Liver (tissue), 10 donors: Measurements from ENCODE around the gene CSF3R. TPM values are rescaled to one million over a fixed set of nuclear protein-coding genes. Genes with fewer than 3 reads are reported as not detected.

Experiments
- DNase-seq: peaks from one replicate; pipeline ENCODE4 v3.0.0-alpha.2; 2017; ENCODE audit warnings: low spot score
- H3K27ac ChIP-seq, 2 donors: one replicate each; pipeline ENCODE4 v1.7.0; 2013; ENCODE audit warnings: inconsistent platforms in 2 of 2, low read length in 2 of 2, control low read depth in 1 of 2, low read depth in 1 of 2, mild to moderate bottlenecking in 1 of 2
- H3K27me3 ChIP-seq, 4 donors: one replicate each; pipeline versions ENCODE4 v1.6.1 to v1.7.0; 2013; ENCODE audit warnings: low read length in 3 of 4, inconsistent platforms in 1 of 4, mild to moderate bottlenecking in 1 of 4, moderate library complexity in 1 of 4; ENCODE audit not compliant: control insufficient read depth in 4 of 4, insufficient read depth in 4 of 4
- H3K36me3 ChIP-seq, 4 donors: one replicate each; pipeline versions ENCODE4 v1.6.1 to v1.7.0; 2013; ENCODE audit warnings: low read length in 3 of 4, mild to moderate bottlenecking in 3 of 4, low read depth in 1 of 4, moderate library complexity in 1 of 4; ENCODE audit not compliant: control insufficient read depth in 4 of 4, insufficient read depth in 3 of 4
- H3K4me1 ChIP-seq, 4 donors: one replicate each; pipeline versions ENCODE4 v1.6.1 to v1.7.0; 2013; ENCODE audit warnings: low read length in 3 of 4, mild to moderate bottlenecking in 3 of 4, moderate library complexity in 1 of 4; ENCODE audit not compliant: control insufficient read depth in 4 of 4, insufficient read depth in 4 of 4
- H3K4me3 ChIP-seq, 3 donors: one replicate each; pipeline versions ENCODE4 v1.6.1 to v1.7.0; 2013; ENCODE audit warnings: low read length in 3 of 3, control low read depth in 1 of 3, low read depth in 1 of 3, mild to moderate bottlenecking in 1 of 3
- H3K9ac ChIP-seq, 2 donors: one replicate each; pipeline ENCODE4 v1.7.0; 2013; ENCODE audit warnings: low read length in 2 of 2, mild to moderate bottlenecking in 2 of 2, moderate library complexity in 2 of 2, control low read depth in 1 of 2, low read depth in 1 of 2
- H3K9me3 ChIP-seq, 4 donors: one replicate each; pipeline versions ENCODE4 v1.6.1 to v1.7.0; 2013; ENCODE audit warnings: low read length in 3 of 4; ENCODE audit not compliant: control insufficient read depth in 4 of 4
- EGR1 ChIP-seq, 2 donors: IDR thresholded peaks; 2 replicates each; pipeline ENCODE4 v1.6.1; 2016 to 2018; ENCODE audit warnings: antibody characterized with exemption in 2 of 2, low read depth in 2 of 2
- FOXA1 ChIP-seq: IDR thresholded peaks from 2 replicates; pipeline ENCODE4 v1.6.1; 2016; ENCODE audit warnings: antibody characterized with exemption
- FOXA2 ChIP-seq: IDR thresholded peaks from 2 replicates; pipeline ENCODE4 v1.6.1; 2016; ENCODE audit warnings: antibody characterized with exemption
- GABPA ChIP-seq, 2 donors: IDR thresholded peaks in 1 of 2; conservative IDR thresholded peaks in 1 of 2; 2 replicates each; pipeline ENCODE4 v1.6.1; 2016; ENCODE audit warnings: antibody characterized with exemption in 2 of 2, mild to moderate bottlenecking in 1 of 2, moderate library complexity in 1 of 2
- HNF4A ChIP-seq, 2 donors: conservative IDR thresholded peaks; 2 replicates each; pipeline ENCODE4 v1.6.1; 2016; ENCODE audit warnings: antibody characterized with exemption in 2 of 2, mild to moderate bottlenecking in 2 of 2
- HNF4G ChIP-seq: IDR thresholded peaks from 2 replicates; pipeline ENCODE4 v1.6.1; 2016; ENCODE audit warnings: antibody characterized with exemption
- JUND ChIP-seq, 2 donors: IDR thresholded peaks; 2 replicates each; pipeline ENCODE4 v1.6.1; 2016; ENCODE audit warnings: antibody characterized with exemption in 2 of 2
- MAX ChIP-seq: IDR thresholded peaks from 2 replicates; pipeline ENCODE4 v1.6.1; 2016; ENCODE audit warnings: antibody characterized with exemption
- NR2F2 ChIP-seq: IDR thresholded peaks from 2 replicates; pipeline ENCODE4 v1.6.1; 2016; ENCODE audit warnings: antibody characterized with exemption
- RAD21 ChIP-seq, 2 donors: IDR thresholded peaks; 2 replicates each; pipeline ENCODE4 v1.6.1; 2016; ENCODE audit warnings: antibody characterized with exemption in 2 of 2, mild to moderate bottlenecking in 2 of 2
- REST ChIP-seq: IDR thresholded peaks from 2 replicates; pipeline ENCODE4 v1.6.1; 2016; ENCODE audit warnings: antibody characterized with exemption, mild to moderate bottlenecking
- RXRA ChIP-seq, 2 donors: IDR thresholded peaks; 2 replicates each; pipeline ENCODE4 v1.6.1; 2017 to 2018; ENCODE audit warnings: antibody characterized with exemption in 2 of 2, mild to moderate bottlenecking in 1 of 2
- SP1 ChIP-seq: IDR thresholded peaks from 2 replicates; pipeline ENCODE4 v1.6.1; 2018; ENCODE audit warnings: antibody characterized with exemption, mild to moderate bottlenecking
- TAF1 ChIP-seq: conservative IDR thresholded peaks from 2 replicates; pipeline ENCODE4 v1.6.1; 2016; ENCODE audit warnings: antibody characterized with exemption, mild to moderate bottlenecking
- YY1 ChIP-seq: IDR thresholded peaks from 2 replicates; pipeline ENCODE4 v1.6.1; 2016; ENCODE audit warnings: antibody characterized with exemption, mild to moderate bottlenecking
- ZBTB33 ChIP-seq: IDR thresholded peaks from 2 replicates; pipeline ENCODE4 v1.6.1; 2016; ENCODE audit warnings: antibody characterized with exemption
- WGBS: extraction: QIAGEN DNeasy Blood & Tissue Kit; methylation state at CpG from one replicate; pipeline ENCODE4 v1.1.7; 2013; 5-methylcytosine and 5-hydroxymethylcytosine counted together
- polyA plus RNA-seq, 2 donors: library from polyadenylated mRNA; stranded (reverse) in 1 of 2; unstranded in 1 of 2; fragments of 200-250 nt in 1 of 2; fragments of >200 nt in 1 of 2; fragmentation: Nextera tagmentation in 1 of 2; extraction: Ambion mirVana in 1 of 2; gene quantifications; one replicate each; pipeline versions ENCODE4 v1.2.1 to v1.2.3, GENCODE V29; 2013 to 2015
- small RNA-seq: library from RNA; depleted of rRNA; stranded (forward); fragments of <200 nt; gene quantifications from one replicate; pipeline ENCODE3, GENCODE V24; 2014
- total RNA-seq, 2 donors: library from RNA; depleted of rRNA; stranded (reverse); fragments of >200 nt; gene quantifications; one replicate each; pipeline ENCODE4 v1.2.3, GENCODE V29; 2014
- TF ChIP-seq, protein P1 (sequence below): IDR thresholded peaks from 2 replicates; pipeline ENCODE4 v1.6.1; 2016; ENCODE audit warnings: antibody characterized with exemption
- donor health status: healthy.
- donor health status: healthy.
- donor health status: healthy.
- donor health status: healthy.
- donor health status: healthy.

Gene CSF3R
- total and polyA plus RNA-seq, 4 donors: 6.7 to 81.3 (median 15.9) TPM

DNA sequence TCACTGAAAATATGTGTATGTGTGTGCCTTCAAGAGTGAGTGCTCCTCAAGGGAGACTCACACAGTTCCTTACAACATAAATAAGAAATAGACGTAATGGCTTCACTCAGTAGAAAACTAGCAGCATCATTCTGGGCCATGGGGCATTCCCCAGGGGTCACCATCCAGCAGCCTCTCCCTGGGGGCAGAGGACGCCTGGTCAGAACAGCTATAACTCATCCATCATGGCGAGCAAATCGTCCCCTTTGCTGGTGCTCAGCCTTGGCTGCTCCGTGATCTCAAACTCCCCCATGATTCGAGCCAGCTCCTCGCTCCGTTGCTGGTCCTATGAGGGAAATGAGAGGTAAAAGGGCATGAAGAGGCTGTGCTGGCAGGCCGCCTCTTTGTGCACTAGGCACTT is 64.8 kb downstream of the CSF3R start:
- Histone ChIP-seq H3K9ac (no peak overlapping the region), H3K4me3 (no peak overlapping the region), H3K36me3 (peaks cover 0 to 2% (median under 1%) of the 10 kb centered on the region in 4 donors), H3K27ac (no peak overlapping the region), H3K9me3 (no peaks in the 10 kb centered on the region), H3K4me1 (peaks cover 0 to 4% (median 2%) of the 10 kb centered on the region in 4 donors), H3K27me3 (no peaks in the 10 kb centered on the region)
- DNase-seq: no peak
- 93% methylated on average over 9 of the region's 9 CpGs for WGBS
- TF ChIP-seq MAX: no peak
- no peak for TF ChIP-seq ZBTB33
- no peak for TF ChIP-seq FOXA2
- no peak for TF ChIP-seq RAD21 (IDR thresholded peaks at IDR 0.05)
- no peak for TF ChIP-seq HNF4G
- no peak for TF ChIP-seq NR2F2
- TF ChIP-seq RXRA (IDR thresholded peaks at IDR 0.05): no peak
- TF ChIP-seq, protein P1, sequence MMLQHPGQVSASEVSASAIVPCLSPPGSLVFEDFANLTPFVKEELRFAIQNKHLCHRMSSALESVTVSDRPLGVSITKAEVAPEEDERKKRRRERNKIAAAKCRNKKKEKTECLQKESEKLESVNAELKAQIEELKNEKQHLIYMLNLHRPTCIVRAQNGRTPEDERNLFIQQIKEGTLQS: no peak
- no peak for TF ChIP-seq YY1
- TF ChIP-seq HNF4A (conservative IDR thresholded peaks at IDR 0.05): no peak
- no peak for TF ChIP-seq TAF1
- no peak for TF ChIP-seq FOXA1
- no peak for TF ChIP-seq SP1
- TF ChIP-seq EGR1 (IDR thresholded peaks at IDR 0.05; ENCODE audit: low read depth in 2 of 2): no peak
- TF ChIP-seq REST: no peak
- no peak for TF ChIP-seq GABPA (IDR thresholded peaks at IDR 0.05 in 1 of 2, conservative IDR thresholded peaks at IDR 0.05 in 1 of 2)
- TF ChIP-seq JUND (IDR thresholded peaks at IDR 0.05): no peak

Small RNA genes lying within 50 kb of the gene (small RNA-seq; reads per million reads assigned to genes)
- gene SNORA63C: 0.22 reads per million, percentile 7 among the genes with 10 or more reads in this experiment

Other genes starting within 250 kb of the CSF3R start
- gene SH3D21, start 176.5 kb downstream of the CSF3R start, total RNA-seq: 1 to 10 TPM in 1 of 2 donors, under 1 TPM in 1; 0.47 to 1.0 TPM
- gene SH3D21, start 176.5 kb downstream of the CSF3R start, polyA plus RNA-seq: under 1 TPM; 0.29 to 0.36 TPM
- gene EVA1B, start 159.3 kb downstream of the CSF3R start, total RNA-seq: 10 to 100 TPM in 1 of 2 donors, 1 to 10 TPM in 1; 5.6 to 22.7 TPM
- 10 to 100 TPM in 1 of 2 donors, 1 to 10 TPM in 1; 3.3 to 11.2 TPM for gene EVA1B, start 159.3 kb downstream of the CSF3R start, polyA plus RNA-seq
- 10 to 100 TPM; 21.6 to 22.3 TPM for gene STK40, start 97.0 kb downstream of the CSF3R start, total RNA-seq
- 10 to 100 TPM; 13.0 to 26.8 TPM for gene STK40, start 97.0 kb downstream of the CSF3R start, polyA plus RNA-seq
- gene LSM10, start 85.0 kb downstream of the CSF3R start, total RNA-seq: 1 to 10 TPM; 6.2 to 8.0 TPM
- 10 to 100 TPM; 40.2 to 45.2 TPM for gene LSM10, start 85.0 kb downstream of the CSF3R start, polyA plus RNA-seq
- 1 to 10 TPM; 1.5 to 1.7 TPM for gene OSCP1, start 32.5 kb downstream of the CSF3R start, total RNA-seq
- gene OSCP1, start 32.5 kb downstream of the CSF3R start, polyA plus RNA-seq: 1 to 10 TPM; 1.1 to 1.5 TPM
- gene MRPS15, start 18.5 kb downstream of the CSF3R start, total RNA-seq: 10 to 100 TPM; 41.8 to 44.3 TPM
- gene MRPS15, start 18.5 kb downstream of the CSF3R start, polyA plus RNA-seq: 10 to 100 TPM; 75.4 to 95.0 TPM